Measurements from ENCODE around the gene DNAJC8. TPM values are rescaled to one million over a fixed set of nuclear protein-coding genes. Genes with fewer than 3 reads are reported as not detected.

The DNAJC8 gene
- total RNA-seq, 4 donors from 2014 or later: 27.4 to 55.1 (median 48.9) TPM

GRCh38 chr1:28279721-28280120, 46.9 kb upstream of the DNAJC8 start:
- Histone ChIP-seq H3K36me3 (peaks cover 16 to 83% (median 46%) of the 10 kb centered on the region in 3 donors), H3K4me1 (no peaks in the 10 kb centered on the region), H3K4me3 (no peak overlapping the region), H3K27me3 (no peaks in the 10 kb centered on the region), H3K9me3 (no peaks in the 10 kb centered on the region), H3K27ac (no peak overlapping the region)
- no peak for DNase-seq
- intact Hi-C loops (cut with DNase I): no loop called here
- WGBS, 2 donors: 84 to 94% methylated on average over 6 to 7 of the region's 7 CpGs
- TF ChIP-seq POLR2A (IDR thresholded peaks at IDR 0.05) (no peak), CTCF (IDR thresholded peaks at IDR 0.05) (no peak)

- peaks cover 21 to 93% (median 55%) of the 10 kb centered on the region in 3 donors for H3K36me3 ChIP-seq
- H3K4me3 ChIP-seq: no peak overlapping the region
- DNase-seq: no peak
- TF ChIP-seq POLR2A (IDR thresholded peaks at IDR 0.05) (no peak), CTCF (IDR thresholded peaks at IDR 0.05) (no peak)
- intact Hi-C loops (cut with DNase I): no loop called here
- no peaks in the 10 kb centered on the region for H3K27me3 ChIP-seq
- H3K4me1 ChIP-seq: no peaks in the 10 kb centered on the region
- H3K9me3 ChIP-seq: no peaks in the 10 kb centered on the region
- WGBS, 2 donors: 88 to 92% methylated on average over 4 to 5 of the region's 5 CpGs
- H3K27ac ChIP-seq: no peak overlapping the region
These were observed 45.9 kb upstream of the DNAJC8 start for GRCh38 chr1:28278763-28279162.

GRCh38 chr1:28273216-28273860, 40.5 kb upstream of the DNAJC8 start:
- no peaks in the 10 kb centered on the region for H3K27me3 ChIP-seq
- no peaks in the 10 kb centered on the region for H3K9me3 ChIP-seq
- H3K4me3 ChIP-seq: no peak overlapping the region
- no peak overlapping the region for H3K27ac ChIP-seq
- intact Hi-C loops (cut with DNase I): no loop called here
- no peak for TF ChIP-seq POLR2A (IDR thresholded peaks at IDR 0.05)
- TF ChIP-seq CTCF (IDR thresholded peaks at IDR 0.05): no peak
- H3K4me1 ChIP-seq: no peaks in the 10 kb centered on the region
- DNase-seq: no peak
- peaks cover 23 to 98% (median 46%) of the 10 kb centered on the region in 3 donors for H3K36me3 ChIP-seq
- WGBS, 2 donors: 79 to 91% methylated on average over 6 to 8 of the region's 17 CpGs

- intact Hi-C loops (cut with DNase I): no loop called here
- peaks cover 15 to 88% (median 41%) of the 10 kb centered on the region in 3 donors for H3K36me3 ChIP-seq
- no peak overlapping the region for H3K4me3 ChIP-seq
- 90 to 100% methylated on average over 10 to 15 of the region's 20 CpGs for WGBS, 2 donors
- no peaks in the 10 kb centered on the region for H3K9me3 ChIP-seq
- no peak for TF ChIP-seq POLR2A (IDR thresholded peaks at IDR 0.05)
- no peak for DNase-seq
- no peaks in the 10 kb centered on the region for H3K4me1 ChIP-seq
- H3K27ac ChIP-seq: no peak overlapping the region
- no peaks in the 10 kb centered on the region for H3K27me3 ChIP-seq
These were observed 39.5 kb upstream of the DNAJC8 start for GRCh38 chr1:28272215-28272852.

GRCh38 chr1:28269529-28269928, 36.7 kb upstream of the DNAJC8 start:
- no peak for TF ChIP-seq CTCF (IDR thresholded peaks at IDR 0.05)
- TF ChIP-seq POLR2A (IDR thresholded peaks at IDR 0.05): no peak
- no peak overlapping the region for H3K27ac ChIP-seq
- intact Hi-C loops (cut with DNase I): no loop called here
- H3K9me3 ChIP-seq: no peaks in the 10 kb centered on the region
- H3K27me3 ChIP-seq: no peaks in the 10 kb centered on the region
- DNase-seq: no peak
- peaks cover 15 to 60% (median 23%) of the 10 kb centered on the region in 3 donors for H3K36me3 ChIP-seq
- WGBS, 2 donors: 63 to 67% methylated on average over 2 of the region's 2 CpGs
- H3K4me3 ChIP-seq: no peak overlapping the region
- peaks cover 0 to 7% (median 0%) of the 10 kb centered on the region in 3 donors for H3K4me1 ChIP-seq
